Activated T-helper 1 cell treated with Interleukin-2 at 50 U/mL for 16 hours (primary cell): ENCODE results near the gene PISD.
"Not testable (repeated sequence)": the region's sequence is repeated elsewhere in the genome, so short reads cannot be mapped to it uniquely, and the experiment has no call there.

Experiments
- DNase-seq: peaks from one replicate; pipeline ENCODE4 v3.0.0-alpha.2; 2020; ENCODE audit warnings: low read depth

The PISD gene

GRCh38 chr22:31661851-31662667, at the start of gene PISD:
Gene PISD (minus strand): TSS chr22:31662215. CDS start chr22:31662208, 7 bp downstream.
- DNase-seq, result peak; percentile 94

DNA sequence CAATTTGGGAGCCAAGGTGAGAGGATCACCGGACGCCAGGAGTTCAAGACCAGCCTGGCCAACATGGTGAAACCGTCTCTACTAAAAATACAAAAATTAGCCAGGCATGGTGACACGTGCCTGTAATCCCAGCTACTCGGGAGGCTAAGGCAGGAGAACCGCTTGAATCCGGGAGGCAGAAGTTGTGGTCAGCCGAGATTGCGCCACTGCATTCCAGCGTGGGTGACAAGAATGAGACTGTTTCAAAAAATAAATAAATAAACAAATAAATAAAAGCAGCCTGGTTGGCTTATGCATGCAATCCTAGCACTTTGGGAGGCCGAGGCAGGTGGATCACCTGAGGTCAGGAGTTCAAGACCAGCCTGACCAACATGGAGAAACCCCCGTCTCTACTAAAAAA, 49.2 kb upstream of the PISD start:
- DNase-seq, result not testable (repeated sequence)

GRCh38 chr22:31707519-31707918, 45.5 kb upstream of the PISD start:
- DNase-seq, result no peak

DNA sequence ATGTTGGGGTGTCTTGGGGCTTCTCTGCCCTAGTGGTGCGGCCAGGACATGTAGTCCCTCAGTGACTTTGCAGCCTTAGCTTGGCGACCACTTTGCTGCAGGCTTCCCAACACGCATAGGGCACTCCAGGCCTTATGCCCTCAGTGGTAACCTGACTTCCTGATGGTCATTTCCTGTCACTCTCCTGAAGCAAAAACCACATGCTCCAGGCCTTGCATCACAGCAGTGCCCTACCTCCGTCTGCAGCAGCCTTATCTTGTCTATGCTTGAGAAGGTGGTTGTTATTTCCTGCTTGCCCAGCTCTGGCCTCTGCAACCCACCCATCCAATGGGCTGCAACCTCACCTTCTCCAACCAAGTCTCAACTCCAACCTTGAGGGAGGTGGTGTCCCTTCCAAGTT, 33.4 kb upstream of the PISD start:
- DNase-seq, result no peak

GRCh38 chr22:31694046-31694445, 32.0 kb upstream of the PISD start:
- DNase-seq, result not testable (repeated sequence)

GRCh38 chr22:31692186-31692886, 30.3 kb upstream of the PISD start:
- no peak for DNase-seq

DNA sequence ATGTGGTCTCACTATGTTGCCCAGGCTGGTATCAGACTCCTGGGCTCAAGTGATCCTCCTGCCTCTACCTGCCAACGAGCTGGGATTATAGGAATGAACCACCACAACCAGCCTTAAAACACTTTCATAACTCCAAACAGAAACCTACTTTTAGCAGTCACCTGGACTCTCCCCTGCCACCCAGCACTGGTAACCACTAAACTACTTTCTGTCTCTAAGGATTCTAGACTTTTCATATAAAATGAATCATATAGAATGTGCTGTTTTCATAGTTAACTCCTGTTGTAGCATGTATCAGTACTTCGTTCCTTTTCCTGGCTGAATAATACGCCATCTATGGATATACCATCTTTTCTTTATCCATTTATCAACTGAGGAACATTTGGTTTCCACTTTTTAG, 29.4 kb upstream of the PISD start:
- no peak for DNase-seq

- no peak for DNase-seq
These were observed 21.4 kb upstream of the PISD start for GRCh38 chr22:31683181-31684105.

- no peak for DNase-seq
These were observed 20.7 kb upstream of the PISD start for GRCh38 chr22:31682751-31683150.

GRCh38 chr22:31681349-31682345, 19.6 kb upstream of the PISD start:
- DNase-seq, result no peak

DNA sequence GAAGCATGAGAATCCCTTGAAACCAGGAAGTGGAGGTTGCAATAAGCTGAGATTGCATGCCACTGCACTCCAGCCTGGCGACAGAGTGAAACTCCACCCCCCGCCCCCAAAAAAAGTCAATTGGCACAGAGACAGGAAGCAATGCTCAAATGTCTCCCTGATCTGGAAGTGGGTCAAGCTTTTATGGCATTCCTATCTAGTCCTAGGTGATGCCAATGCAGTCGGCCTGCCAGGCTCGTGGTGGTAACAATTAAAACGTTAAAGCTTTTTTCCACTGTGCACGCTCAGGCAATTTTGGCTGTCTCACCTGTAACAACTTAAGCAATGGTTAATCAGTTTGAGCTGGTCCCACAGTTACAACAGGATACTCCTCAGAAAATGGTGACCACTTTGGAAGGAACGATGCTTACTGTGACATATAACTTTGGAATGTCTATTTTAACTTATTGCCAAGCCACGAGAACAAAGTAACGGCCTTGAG, 18.9 kb upstream of the PISD start:
- no peak for DNase-seq

GRCh38 chr22:31678748-31679147, 16.7 kb upstream of the PISD start:
- no peak for DNase-seq

GRCh38 chr22:31676700-31677099, 14.7 kb upstream of the PISD start:
- DNase-seq, result peak; percentile 86

DNA sequence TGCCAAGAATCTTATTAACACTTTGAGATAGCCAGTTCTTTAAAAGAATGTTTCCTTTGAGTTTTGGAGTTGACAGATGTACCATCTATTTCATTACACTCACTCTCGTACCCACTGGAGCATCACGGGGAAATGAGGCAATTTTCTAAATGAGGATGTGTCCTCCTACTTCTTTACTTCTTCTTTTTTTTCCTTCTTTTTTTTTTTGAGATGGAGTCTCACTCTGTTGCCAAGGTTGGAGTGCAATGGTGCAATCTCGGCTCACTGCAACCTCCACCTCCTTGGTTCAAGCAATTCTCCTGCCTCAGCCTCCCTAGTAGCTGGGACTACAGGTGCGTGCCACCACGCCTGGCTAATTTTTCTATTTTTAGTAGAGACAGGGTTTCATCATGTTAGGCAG, 12.2 kb upstream of the PISD start:
- not testable (repeated sequence) for DNase-seq

GRCh38 chr22:31668849-31669248, 6.8 kb upstream of the PISD start:
- DNase-seq, result not testable (repeated sequence)

- DNase-seq, result no peak
These were observed 638 bp upstream of the PISD start for GRCh38 chr22:31662668-31663037.

DNA sequence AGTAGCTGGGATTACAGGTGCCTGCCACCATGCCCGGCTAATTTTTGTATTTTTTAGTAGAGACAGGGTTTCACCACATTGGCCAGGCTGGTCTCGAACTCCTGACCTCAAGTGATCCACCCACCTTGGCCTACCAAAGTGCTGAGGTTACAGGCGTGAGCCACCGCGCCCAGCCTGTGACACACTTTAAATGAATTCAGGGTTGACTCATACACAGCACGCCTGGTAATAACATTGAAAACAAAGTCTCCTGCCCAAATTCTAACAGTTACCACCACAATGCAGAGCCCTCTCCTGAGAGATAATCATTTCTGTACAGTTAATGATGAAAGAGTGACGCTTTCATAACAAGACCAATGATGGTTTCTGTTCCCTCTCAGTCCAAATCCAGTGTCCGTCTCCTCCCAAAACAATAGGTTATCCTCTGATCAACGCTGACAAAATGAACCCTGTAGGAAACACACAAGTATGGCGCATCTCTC, 1.1 kb downstream of the PISD start:
- DNase-seq, result not testable (repeated sequence)

GRCh38 chr22:31659246-31659645, 2.8 kb downstream of the PISD start:
- no peak for DNase-seq

DNA sequence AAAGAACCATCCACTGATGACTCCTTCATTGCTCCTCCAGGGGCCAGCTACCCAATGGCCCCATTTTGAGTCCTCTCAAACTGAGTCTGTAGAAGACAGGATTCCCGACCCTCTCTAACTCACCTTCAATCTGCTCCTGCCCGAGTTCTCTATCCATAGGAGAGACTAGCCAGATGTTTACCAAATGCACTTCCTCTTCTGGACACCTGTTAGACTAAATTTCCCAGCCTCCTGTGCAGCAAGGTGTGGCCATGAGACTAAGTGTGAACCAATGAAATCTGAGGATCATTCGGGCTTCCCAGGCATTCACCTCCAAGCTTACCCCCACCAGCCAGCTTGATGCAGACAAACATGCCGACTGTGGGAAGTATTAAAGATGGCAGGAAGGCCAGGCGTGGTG, 7.6 kb downstream of the PISD start:
- DNase-seq, result no peak

DNA sequence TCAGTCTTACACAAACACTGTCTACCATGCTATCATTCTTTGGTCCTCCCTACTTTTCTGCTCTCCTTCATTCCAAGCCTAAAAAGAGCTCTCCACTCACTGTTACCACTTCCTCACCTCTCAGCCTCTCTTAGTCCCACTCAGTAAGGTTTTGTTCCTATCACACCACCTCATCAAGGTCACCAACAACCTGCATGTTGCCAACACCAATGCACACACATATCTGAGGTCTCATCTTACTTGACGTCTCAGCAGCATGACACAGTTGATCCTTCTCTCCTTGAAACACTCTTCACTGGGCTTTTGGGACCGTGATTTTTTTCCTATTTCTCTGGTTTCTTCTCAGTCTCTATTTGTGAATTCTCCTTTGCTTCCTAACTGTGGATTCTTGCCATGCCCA, 8.1 kb downstream of the PISD start:
- no peak for DNase-seq
